IMR-90 (cell line): ENCODE data around the gene ZNF423. TPM values are rescaled to one million over a fixed set of nuclear protein-coding genes. Genes with fewer than 3 reads are reported as not detected.

Source experiments
- ATAC-seq: fragments of 200-7000 bp; cut with Tn5 transposase; 2 replicates; pipeline ENCODE4 v1.9.1; 2020; ENCODE audit warnings: low read depth, mild to moderate bottlenecking, moderate library complexity
- BruUV-seq: library from RNA; stranded (reverse); fragments of 400-500 nt; replicated peaks from 2 replicates; lab custom pipeline; 2021; lab: Mats Ljungman, UMichigan
- CTCF ChIA-PET: fragments of 300-600 bp; formaldehyde crosslinking; extraction: SDS; loops from one replicate; lab custom pipeline; 2021; ENCODE audit warnings: antibody characterized with exemption; lab: Yijun Ruan, JAX
- POLR2A ChIA-PET: fragments of 300-600 bp; sonication (Branson Sonifier 250); formaldehyde crosslinking; loops from one replicate; lab custom pipeline; 2022; ENCODE audit warnings: antibody characterized with exemption; ENCODE audit not compliant: unreplicated experiment; lab: Charles Lee
- DNase-seq: peaks from one replicate; pipeline ENCODE4 v3.0.0; 2013
- H2AFZ ChIP-seq: replicated peaks from 2 replicates; pipeline ENCODE3; 2013; ENCODE audit warnings: low read length, mild to moderate bottlenecking; ENCODE audit not compliant: poor library complexity
- H2AK5ac ChIP-seq: 2 replicates; pipeline ENCODE4 v1.6.1; 2013; ENCODE audit warnings: low read depth, low read length, inconsistent platforms
- H2AK9ac ChIP-seq: replicated peaks from 2 replicates; pipeline ENCODE3; 2013; ENCODE audit warnings: mild to moderate bottlenecking, low read depth, low read length, moderate library complexity; ENCODE audit not compliant: poor library complexity
- H2BK120ac ChIP-seq: 2 replicates; pipeline ENCODE4 v1.6.1; 2013; ENCODE audit warnings: low read depth, low read length, inconsistent platforms
- H2BK15ac ChIP-seq: 3 replicates; pipeline ENCODE4 v1.6.1; 2013; ENCODE audit warnings: low read depth, low read length, inconsistent platforms
- H2BK20ac ChIP-seq: 2 replicates; pipeline ENCODE4 v1.6.1; 2013; ENCODE audit warnings: low read depth, mild to moderate bottlenecking, inconsistent platforms, low read length, moderate library complexity
- H2BK5ac ChIP-seq: 2 replicates; pipeline ENCODE4 v1.6.1; 2013; ENCODE audit warnings: mild to moderate bottlenecking, low read depth, low read length, inconsistent platforms; ENCODE audit not compliant: poor library complexity, severe bottlenecking
- H3K14ac ChIP-seq: replicated peaks from 2 replicates; pipeline ENCODE4 v1.6.1; 2013; ENCODE audit warnings: low read depth, low read length, inconsistent platforms
- H3K18ac ChIP-seq: 2 replicates; pipeline ENCODE4 v1.6.1; 2013; ENCODE audit warnings: low read depth, low read length, control low read depth
- H3K23ac ChIP-seq: 2 replicates; pipeline ENCODE4 v1.6.1; 2013; ENCODE audit warnings: low read depth, low read length, inconsistent platforms
- H3K27ac ChIP-seq: 2 replicates; pipeline ENCODE4 v1.5.1; 2013; ENCODE audit warnings: mild to moderate bottlenecking, control low read depth, low read length; ENCODE audit not compliant: insufficient read depth
- H3K27me3 ChIP-seq: 2 replicates; pipeline ENCODE4 v1.6.1; 2013; ENCODE audit warnings: low read length; ENCODE audit not compliant: control insufficient read depth, insufficient read depth
- H3K36me3 ChIP-seq: 2 replicates; pipeline ENCODE4 v1.6.1; 2013; ENCODE audit warnings: low read length, mixed read lengths; ENCODE audit not compliant: control insufficient read depth, insufficient read depth
- H3K4ac ChIP-seq: 2 replicates; pipeline ENCODE4 v1.6.1; 2013; ENCODE audit warnings: low read depth, low read length, inconsistent platforms
- H3K4me1 ChIP-seq: 2 replicates; pipeline ENCODE4 v1.6.1; 2013; ENCODE audit warnings: low read length, mixed read lengths; ENCODE audit not compliant: control insufficient read depth, insufficient read depth
- H3K4me2 ChIP-seq: 2 replicates; pipeline ENCODE4 v1.6.1; 2013; ENCODE audit warnings: low read depth, mild to moderate bottlenecking, control low read depth, low read length, moderate library complexity
- H3K4me3 ChIP-seq: 2 replicates; pipeline ENCODE4 v1.5.1; 2013; ENCODE audit warnings: low read depth, mild to moderate bottlenecking, control low read depth, low read length, moderate library complexity; ENCODE audit not compliant: insufficient read depth
- H3K56ac ChIP-seq: 2 replicates; pipeline ENCODE4 v1.6.1; 2013; ENCODE audit warnings: low read length, inconsistent platforms; ENCODE audit not compliant: insufficient read depth; ENCODE audit errors: extremely low read depth
- H3K79me1 ChIP-seq, 2 experiments: 2 replicates each; pipeline ENCODE4 v1.6.1; 2013; ENCODE audit warnings: low read length in 2 of 2, inconsistent platforms in 1 of 2, low read depth in 1 of 2
- H3K9ac ChIP-seq: 2 replicates; pipeline ENCODE4 v1.6.1; 2013; ENCODE audit warnings: low read depth, low read length, control low read depth
- H3K9me1 ChIP-seq: 2 replicates; pipeline ENCODE4 v1.6.1; 2013; ENCODE audit warnings: low read length, inconsistent platforms; ENCODE audit not compliant: insufficient read depth
- H3K9me3 ChIP-seq: 2 replicates; pipeline ENCODE4 v1.6.1; 2013; ENCODE audit warnings: low read length; ENCODE audit not compliant: control insufficient read depth, insufficient read depth
- H4K20me1 ChIP-seq: 2 replicates; pipeline ENCODE4 v1.6.1; 2013; ENCODE audit warnings: low read length, inconsistent platforms; ENCODE audit not compliant: insufficient read depth
- H4K5ac ChIP-seq: 2 replicates; pipeline ENCODE4 v1.6.1; 2013; ENCODE audit warnings: mild to moderate bottlenecking, low read depth, low read length, control low read depth
- H4K8ac ChIP-seq, 2 experiments: 2 replicates each; pipeline ENCODE4 v1.6.1; 2013; ENCODE audit warnings: low read depth in 2 of 2, low read length in 2 of 2, control low read depth in 1 of 2, inconsistent platforms in 1 of 2
- H4K91ac ChIP-seq: 2 replicates; pipeline ENCODE4 v1.6.1; 2013; ENCODE audit warnings: low read depth, low read length, inconsistent platforms; ENCODE audit not compliant: insufficient read depth
- BHLHE40 ChIP-seq: fragments of 150-350 bp; IDR thresholded peaks from 2 replicates; pipeline ENCODE4 v1.6.1; 2016; ENCODE audit warnings: mild to moderate bottlenecking, low read depth, low read length
- CEBPB ChIP-seq: IDR thresholded peaks from 2 replicates; pipeline ENCODE4 v1.6.1; 2012; ENCODE audit warnings: low read depth, low read length, improper control_type of control experiment
- CTCF ChIP-seq: conservative IDR thresholded peaks from 2 replicates; pipeline ENCODE4 v1.5.1; 2012; ENCODE audit warnings: mild to moderate bottlenecking, low read depth, low read length, improper control_type of control experiment
- FOS ChIP-seq: fragments of 150-350 bp; IDR thresholded peaks from 2 replicates; pipeline ENCODE4 v1.6.1; 2016; ENCODE audit warnings: low read depth, low read length
- MAFK ChIP-seq: IDR thresholded peaks from 2 replicates; pipeline ENCODE4 v1.6.1; 2012; ENCODE audit warnings: low read depth, low read length, improper control_type of control experiment
- MXI1 ChIP-seq: IDR thresholded peaks from 2 replicates; pipeline ENCODE4 v1.6.1; 2012; ENCODE audit warnings: low read depth, mild to moderate bottlenecking, low read length, moderate library complexity, borderline replicate concordance
- POLR2A ChIP-seq: IDR thresholded peaks from 2 replicates; pipeline ENCODE4 v1.6.1; 2012; ENCODE audit warnings: mild to moderate bottlenecking, low read depth, low read length
- RAD21 ChIP-seq: IDR thresholded peaks from 2 replicates; pipeline ENCODE4 v1.6.1; 2012; ENCODE audit warnings: low read length, improper control_type of control experiment
- RCOR1 ChIP-seq: IDR thresholded peaks from 2 replicates; pipeline ENCODE4 v1.6.1; 2012; ENCODE audit warnings: mild to moderate bottlenecking, low read length, improper control_type of control experiment; ENCODE audit not compliant: insufficient replicate concordance
- RFX5 ChIP-seq: IDR thresholded peaks from 2 replicates; pipeline ENCODE4 v1.8.0; 2012; ENCODE audit warnings: low read depth, mild to moderate bottlenecking, low read length, moderate library complexity
- SMC3 ChIP-seq: fragments of 150-350 bp; IDR thresholded peaks from 2 replicates; pipeline ENCODE4 v1.6.1; 2016; ENCODE audit warnings: low read depth, mild to moderate bottlenecking, antibody characterized with exemption, low read length, moderate library complexity
- USF2 ChIP-seq: fragments of 150-350 bp; IDR thresholded peaks from 2 replicates; pipeline ENCODE4 v1.6.1; 2017; ENCODE audit warnings: mild to moderate bottlenecking, antibody characterized with exemption, low read length, low read depth
- WGBS, 2 experiments: methylation state at CpG; one replicate each; pipeline versions ENCODE4 v1.1.5 to v1.1.7; 2013; ENCODE audit warnings: missing lambda C conversion rate in 2 of 2; ENCODE audit not compliant: insufficient read length in 1 of 2; ENCODE audit errors: extremely low coverage in 2 of 2; 5-methylcytosine and 5-hydroxymethylcytosine counted together
- dilution Hi-C: fragments of 300-500 bp; cut with HindIII; formaldehyde crosslinking; loops from one replicate; pipeline ENCODE4 v1.14.3; 2018; ENCODE audit warnings: low sequenced_read_pairs; ENCODE audit not compliant: unreplicated experiment
- in situ Hi-C: fragments of 300-500 bp; cut with MboI; formaldehyde crosslinking; loops from 3 replicates; pipeline ENCODE4 v1.14.3; 2019; ENCODE audit warnings: low sequenced_read_pairs, inconsistent platforms, mixed read lengths
- intact Hi-C: fragments of 100-400 bp; cut with micrococcal nuclease; formaldehyde crosslinking; loops from 2 replicates; pipeline ENCODE4 v1.10.0; 2022
- polyA plus RNA-seq, 3 experiments: library from polyadenylated mRNA; depleted of rRNA; stranded (reverse); fragments of >200 nt; gene quantifications; 2 replicates each; pipeline ENCODE4 v1.2.3, GENCODE V29; 2012; ENCODE audit warnings: low replicate concordance in 1 of 3
- total RNA-seq: library from RNA; depleted of rRNA; stranded (reverse); fragments of >200 nt; gene quantifications from 2 replicates; pipeline ENCODE4 v1.2.3, GENCODE V29; 2012

The ZNF423 gene
- total and polyA plus RNA-seq, 2 of the 4 experiments (the other 2 are of a cell fraction): under 0.01 to 0.10 TPM

- Histone ChIP-seq H2AFZ (no peak overlapping the region), H3K36me3 (no peaks in the 10 kb centered on the region), H3K27ac (no peak overlapping the region), H2BK120ac (no peak overlapping the region), H2AK9ac (no peak overlapping the region), H4K8ac (no peak overlapping the region), H2BK20ac (no peak overlapping the region), H3K18ac (no peak overlapping the region), H3K4ac (no peak overlapping the region), H3K4me3 (no peak overlapping the region), H2AK5ac (no peak overlapping the region), H3K27me3 (peaks cover 4% of the 10 kb centered on the region; the same call in 1 of the 2 replicates), H2BK5ac (no peak overlapping the region), H3K9me1 (no peaks in the 10 kb centered on the region), H4K5ac (no peak overlapping the region), H4K20me1 (no peaks in the 10 kb centered on the region), H2BK15ac (no peak overlapping the region), H3K79me1 (no peaks in the 10 kb centered on the region), H3K23ac (no peak overlapping the region), H3K14ac (no peak overlapping the region), H3K56ac (no peak overlapping the region), H3K4me2 (no peak overlapping the region), H3K9me3 (no peaks in the 10 kb centered on the region), H3K4me1 (no peaks in the 10 kb centered on the region), H3K9ac (no peak overlapping the region), H4K91ac (no peak overlapping the region)
- ATAC-seq (no peak), DNase-seq (no peak)
- in situ Hi-C loops: no loop called here
- no CpG with 5 or more reads among the region's 10 CpGs for WGBS, 2 experiments
- no TSS peak for BruUV-seq
- dilution Hi-C loops: no loop called here
- intact Hi-C loops: no loop called here
- POLR2A ChIA-PET: no interaction called here
- TF ChIP-seq USF2 (no peak), BHLHE40 (no peak), RFX5 (no peak), FOS (no peak), RAD21 (no peak), POLR2A (no peak), CTCF (no peak), RCOR1 (no peak), MXI1 (no peak), MAFK (no peak), SMC3 (no peak), CEBPB (no peak)
- CTCF ChIA-PET: no interaction called here
Measured at GRCh38 chr16:49713770-49714169, 142.1 kb downstream of the ZNF423 start.
